Mesenchymal stem cell (in vitro differentiated cells and primary cell): ENCODE data around the gene C16orf90. TPM values are rescaled to one million over a fixed set of nuclear protein-coding genes. Genes with fewer than 3 reads are reported as not detected.

Source experiments
- DNase-seq: peaks from one replicate; pipeline ENCODE4 v3.0.0-alpha.2; 2013
- H2AFZ ChIP-seq: one replicate; pipeline ENCODE4 v1.6.1; 2013; ENCODE audit warnings: low read depth, mild to moderate bottlenecking, control low read depth, inconsistent platforms, low read length, moderate library complexity
- H2AK5ac ChIP-seq: 2 replicates; pipeline ENCODE4 v1.6.1; 2013; ENCODE audit warnings: low read length, moderate library complexity, mild to moderate bottlenecking, inconsistent platforms; ENCODE audit not compliant: severe bottlenecking
- H2BK120ac ChIP-seq: one replicate; pipeline ENCODE4 v1.6.1; 2013; ENCODE audit warnings: low read depth, mild to moderate bottlenecking, inconsistent platforms, low read length, moderate library complexity
- H2BK12ac ChIP-seq, 2 experiments: one replicate each; pipeline ENCODE4 v1.6.1; 2013; ENCODE audit warnings: inconsistent platforms in 2 of 2, low read length in 2 of 2, mild to moderate bottlenecking in 2 of 2, moderate library complexity in 2 of 2, control low read depth in 1 of 2
- H2BK15ac ChIP-seq: one replicate; pipeline ENCODE4 v1.6.1; 2013; ENCODE audit warnings: mild to moderate bottlenecking, low read depth, inconsistent platforms; ENCODE audit not compliant: poor library complexity, severe bottlenecking
- H2BK5ac ChIP-seq: 2 replicates; pipeline ENCODE4 v1.6.1; 2013; ENCODE audit warnings: low read depth, mild to moderate bottlenecking, low read length, control low read depth, inconsistent platforms; ENCODE audit not compliant: poor library complexity, severe bottlenecking
- H3K14ac ChIP-seq, 2 experiments: one replicate each; pipeline ENCODE4 v1.6.1; 2013; ENCODE audit warnings: inconsistent platforms in 2 of 2, low read length in 2 of 2, control low read depth in 1 of 2, mild to moderate bottlenecking in 1 of 2, moderate library complexity in 1 of 2
- H3K18ac ChIP-seq, 2 experiments: one replicate each; pipeline ENCODE4 v1.6.1; 2013; ENCODE audit warnings: inconsistent platforms in 2 of 2, low read length in 2 of 2, control low read depth in 1 of 2, low read depth in 1 of 2, mild to moderate bottlenecking in 1 of 2
- H3K23ac ChIP-seq, 2 experiments: one replicate each; pipeline ENCODE4 v1.6.1; 2013; ENCODE audit warnings: inconsistent platforms in 2 of 2, low read length in 2 of 2, mild to moderate bottlenecking in 2 of 2, moderate library complexity in 2 of 2, control low read depth in 1 of 2
- H3K27ac ChIP-seq: 2 replicates; pipeline ENCODE4 v1.5.1; 2013; ENCODE audit warnings: mild to moderate bottlenecking, moderate library complexity, low read length, control low read depth, inconsistent platforms; ENCODE audit not compliant: poor library complexity, severe bottlenecking
- H3K27me3 ChIP-seq, 2 experiments: 2 replicates each; pipeline versions ENCODE4 v1.6.1 to v1.7.0; 2013; ENCODE audit warnings: low read length in 2 of 2, mild to moderate bottlenecking in 2 of 2, moderate library complexity in 2 of 2, control low read depth in 1 of 2, inconsistent platforms in 1 of 2; ENCODE audit not compliant: control insufficient read depth in 1 of 2, insufficient read depth in 1 of 2
- H3K36me3 ChIP-seq, 2 experiments: 2 replicates each; pipeline versions ENCODE4 v1.6.1 to v1.7.0; 2013; ENCODE audit warnings: low read length in 2 of 2, control low read depth in 1 of 2, inconsistent platforms in 1 of 2, low read depth in 1 of 2, mild to moderate bottlenecking in 1 of 2; ENCODE audit not compliant: insufficient read depth in 2 of 2, control insufficient read depth in 1 of 2
- H3K4ac ChIP-seq, 2 experiments: one replicate each; pipeline ENCODE4 v1.6.1; 2013; ENCODE audit warnings: inconsistent platforms in 2 of 2, low read length in 2 of 2, mild to moderate bottlenecking in 2 of 2, moderate library complexity in 2 of 2, control low read depth in 1 of 2, low read depth in 1 of 2
- H3K4me1 ChIP-seq: 2 replicates; pipeline ENCODE4 v1.6.1; 2013; ENCODE audit warnings: low read depth, low read length, control low read depth; ENCODE audit not compliant: control insufficient read depth, insufficient read depth
- H3K4me2 ChIP-seq: 2 replicates; pipeline ENCODE4 v1.6.1; 2013; ENCODE audit warnings: low read length, mild to moderate bottlenecking, inconsistent platforms; ENCODE audit not compliant: poor library complexity, severe bottlenecking
- H3K4me3 ChIP-seq, 2 experiments: 2 replicates each; pipeline versions ENCODE4 v1.5.1 to v1.7.0; 2013; ENCODE audit warnings: low read length in 2 of 2, mild to moderate bottlenecking in 2 of 2, control low read depth in 1 of 2, low read depth in 1 of 2; ENCODE audit not compliant: insufficient read depth in 1 of 2
- H3K79me1 ChIP-seq: replicated peaks from 2 replicates; pipeline ENCODE4 v1.6.1; 2013; ENCODE audit warnings: mild to moderate bottlenecking, control low read depth, low read length, inconsistent platforms; ENCODE audit not compliant: poor library complexity, severe bottlenecking
- H3K9ac ChIP-seq: 2 replicates; pipeline ENCODE4 v1.7.0; 2013; ENCODE audit warnings: mild to moderate bottlenecking, low read length, moderate library complexity
- H3K9me3 ChIP-seq: 2 replicates; pipeline ENCODE4 v1.7.0; 2013; ENCODE audit warnings: mild to moderate bottlenecking, low read length; ENCODE audit not compliant: control insufficient read depth
- H4K8ac ChIP-seq: one replicate; pipeline ENCODE4 v1.6.1; 2013; ENCODE audit warnings: inconsistent platforms, mild to moderate bottlenecking, low read length, moderate library complexity
- H4K91ac ChIP-seq: one replicate; pipeline ENCODE4 v1.6.1; 2013; ENCODE audit warnings: mild to moderate bottlenecking, low read length, inconsistent platforms
- WGBS: methylation state at CpG from one replicate; pipeline ENCODE4 v1.1.7; 2013; ENCODE audit warnings: mixed read lengths; 5-methylcytosine and 5-hydroxymethylcytosine counted together
- small RNA-seq: library from polyadenylated mRNA; stranded (forward); fragments of <200 nt; extraction: miRNeasy Mini kit (QIAGEN cat#:217004); gene quantifications from one replicate; pipeline ENCODE3, GENCODE V24; 2013; ENCODE audit warnings: low read depth

Gene C16orf90

GRCh38 chr16:3444032-3444388, 51.3 kb downstream of the C16orf90 start:
- Histone ChIP-seq H2BK5ac (no peak overlapping the region), H2AK5ac (no peak overlapping the region), H3K36me3 (peaks cover 11 to 35% of the 10 kb centered on the region in 2 experiments), H3K9ac (peak overlapping the region; percentile 100), H3K79me1 (peaks cover 5% of the 10 kb centered on the region), H3K9me3 (peaks cover 12% of the 10 kb centered on the region), H3K18ac (peak overlapping the region in 1 of 2 experiments; percentile 25), H2BK15ac (no peak overlapping the region), H2AFZ (no peak overlapping the region), H2BK12ac (no peak overlapping the region), H3K27ac (peak overlapping the region; percentile 36), H4K8ac (no peak overlapping the region), H3K4me2 (no peak overlapping the region), H3K4me3 (peak overlapping the region; percentile 53 to 96), H3K14ac (no peak overlapping the region), H3K4me1 (peaks cover 1% of the 10 kb centered on the region), H3K4ac (peak overlapping the region in 1 of 2 experiments; percentile 19), H2BK120ac (no peak overlapping the region), H4K91ac (no peak overlapping the region), H3K27me3 (no peaks in the 10 kb centered on the region), H3K23ac (no peak overlapping the region)
- WGBS: 30% methylated on average over 5 of the region's 10 CpGs
- peak; percentile 88 for DNase-seq

Small RNA genes within 50 kb of the gene (small RNA-seq; reads per million reads assigned to genes)
- not detected for gene MIR6126
